ENCODE data around the gene TSNAX. TPM values are rescaled to one million over a fixed set of nuclear protein-coding genes. Genes with fewer than 3 reads are reported as not detected.

The TSNAX gene
- polyA plus RNA-seq (2012; ENCODE audit: low read depth, missing spikeins) = 24.8 TPM

GRCh38 chr1:231528172-231529029 lies at the start of gene TSNAX:
TSS of gene TSNAX (plus strand) at chr1:231528669. CDS start at chr1:231528811, 142 bp downstream.
- TF ChIP-seq POU2F2 (IDR thresholded peaks at IDR 0.05; ENCODE audit: low read depth, low read length) = no peak; the same call in none of the 2 replicates
- TF ChIP-seq TAF1 (IDR thresholded peaks at IDR 0.05; ENCODE audit: low read depth, low read length) = peak; percentile 91
- TF ChIP-seq SPI1 (IDR thresholded peaks at IDR 0.05; ENCODE audit: low read depth, low read length) = no peak
- peak; percentile 91 for TF ChIP-seq POLR2AphosphoS5 (IDR thresholded peaks at IDR 0.05; ENCODE audit: low read depth, low read length)
- TF ChIP-seq PAX5 (IDR thresholded peaks at IDR 0.05; ENCODE audit: insufficient read depth, low read length, severe bottlenecking) = no peak
- TF ChIP-seq POLR2A (IDR thresholded peaks at IDR 0.05; ENCODE audit: low read depth, low read length) = peak; percentile 94
- FAIRE-seq (peak; percentile 97), DNase-seq (ENCODE audit: insufficient read length, low spot score) (peak; percentile 75)

- DNase-seq (ENCODE audit: insufficient read length, low spot score) (no peak), FAIRE-seq (no peak)
- TF ChIP-seq SPI1 (IDR thresholded peaks at IDR 0.05; ENCODE audit: low read depth, low read length) (no peak), POLR2A (IDR thresholded peaks at IDR 0.05; ENCODE audit: low read depth, low read length) (no peak), PAX5 (IDR thresholded peaks at IDR 0.05; ENCODE audit: insufficient read depth, low read length, severe bottlenecking) (no peak), TAF1 (IDR thresholded peaks at IDR 0.05; ENCODE audit: low read depth, low read length) (no peak), POU2F2 (IDR thresholded peaks at IDR 0.05; ENCODE audit: low read depth, low read length) (no peak), POLR2AphosphoS5 (IDR thresholded peaks at IDR 0.05; ENCODE audit: low read depth, low read length) (no peak)
These were observed 49.7 kb upstream of the TSNAX start for GRCh38 chr1:231478811-231479210.

GRCh38 chr1:231480008-231480407 lies 48.5 kb upstream of the TSNAX start:
- DNase-seq (ENCODE audit: insufficient read length, low spot score) (no peak), FAIRE-seq (no peak)
- TF ChIP-seq PAX5 (IDR thresholded peaks at IDR 0.05; ENCODE audit: insufficient read depth, low read length, severe bottlenecking) (no peak), TAF1 (IDR thresholded peaks at IDR 0.05; ENCODE audit: low read depth, low read length) (no peak), POLR2A (IDR thresholded peaks at IDR 0.05; ENCODE audit: low read depth, low read length) (no peak), SPI1 (IDR thresholded peaks at IDR 0.05; ENCODE audit: low read depth, low read length) (no peak), POU2F2 (IDR thresholded peaks at IDR 0.05; ENCODE audit: low read depth, low read length) (no peak), POLR2AphosphoS5 (IDR thresholded peaks at IDR 0.05; ENCODE audit: low read depth, low read length) (no peak)

- no peak for DNase-seq (ENCODE audit: insufficient read length, low spot score)
- peak; percentile 26 for FAIRE-seq
These were observed 47.2 kb upstream of the TSNAX start for GRCh38 chr1:231481289-231481688.

GRCh38 chr1:231485029-231485784 lies 43.3 kb upstream of the TSNAX start:
- DNase-seq (ENCODE audit: insufficient read length, low spot score) = no peak
- TF ChIP-seq POLR2A (IDR thresholded peaks at IDR 0.05; ENCODE audit: low read depth, low read length) (no peak), POU2F2 (IDR thresholded peaks at IDR 0.05; ENCODE audit: low read depth, low read length) (no peak), POLR2AphosphoS5 (IDR thresholded peaks at IDR 0.05; ENCODE audit: low read depth, low read length) (no peak), TAF1 (IDR thresholded peaks at IDR 0.05; ENCODE audit: low read depth, low read length) (no peak), SPI1 (IDR thresholded peaks at IDR 0.05; ENCODE audit: low read depth, low read length) (no peak), PAX5 (IDR thresholded peaks at IDR 0.05; ENCODE audit: insufficient read depth, low read length, severe bottlenecking) (no peak)
- no peak for FAIRE-seq

More at GRCh38 chr1:231481289-231481688, 47.2 kb upstream of the TSNAX start:
- TF ChIP-seq POU2F2 (IDR thresholded peaks at IDR 0.05; ENCODE audit: low read depth, low read length) = no peak
- no peak for TF ChIP-seq POLR2AphosphoS5 (IDR thresholded peaks at IDR 0.05; ENCODE audit: low read depth, low read length)
- TF ChIP-seq TAF1 (IDR thresholded peaks at IDR 0.05; ENCODE audit: low read depth, low read length) = no peak
- TF ChIP-seq PAX5 (IDR thresholded peaks at IDR 0.05; ENCODE audit: insufficient read depth, low read length, severe bottlenecking) = no peak
- TF ChIP-seq SPI1 (IDR thresholded peaks at IDR 0.05; ENCODE audit: low read depth, low read length) = no peak
- TF ChIP-seq POLR2A (IDR thresholded peaks at IDR 0.05; ENCODE audit: low read depth, low read length) = no peak

GRCh38 chr1:231487019-231487418 lies 41.5 kb upstream of the TSNAX start:
- TF ChIP-seq POLR2A (IDR thresholded peaks at IDR 0.05; ENCODE audit: low read depth, low read length) = no peak
- no peak for TF ChIP-seq SPI1 (IDR thresholded peaks at IDR 0.05; ENCODE audit: low read depth, low read length)
- no peak for TF ChIP-seq POLR2AphosphoS5 (IDR thresholded peaks at IDR 0.05; ENCODE audit: low read depth, low read length)
- no peak for TF ChIP-seq PAX5 (IDR thresholded peaks at IDR 0.05; ENCODE audit: insufficient read depth, low read length, severe bottlenecking)
- TF ChIP-seq POU2F2 (IDR thresholded peaks at IDR 0.05; ENCODE audit: low read depth, low read length) = no peak
- TF ChIP-seq TAF1 (IDR thresholded peaks at IDR 0.05; ENCODE audit: low read depth, low read length) = no peak
- no peak for DNase-seq (ENCODE audit: insufficient read length, low spot score)
- FAIRE-seq = peak; percentile 55

- DNase-seq (ENCODE audit: insufficient read length, low spot score) = no peak
- TF ChIP-seq POLR2AphosphoS5 (IDR thresholded peaks at IDR 0.05; ENCODE audit: low read depth, low read length) (no peak), POU2F2 (IDR thresholded peaks at IDR 0.05; ENCODE audit: low read depth, low read length) (no peak), POLR2A (IDR thresholded peaks at IDR 0.05; ENCODE audit: low read depth, low read length) (no peak), PAX5 (IDR thresholded peaks at IDR 0.05; ENCODE audit: insufficient read depth, low read length, severe bottlenecking) (no peak), SPI1 (IDR thresholded peaks at IDR 0.05; ENCODE audit: low read depth, low read length) (no peak), TAF1 (IDR thresholded peaks at IDR 0.05; ENCODE audit: low read depth, low read length) (no peak)
- FAIRE-seq = peak; percentile 16
These were observed 40.6 kb upstream of the TSNAX start for GRCh38 chr1:231487910-231488309.

GRCh38 chr1:231493421-231494185 lies 34.9 kb upstream of the TSNAX start:
- no peak for TF ChIP-seq TAF1 (IDR thresholded peaks at IDR 0.05; ENCODE audit: low read depth, low read length)
- DNase-seq (ENCODE audit: insufficient read length, low spot score) (peak; percentile 2), FAIRE-seq (no peak)

All from GM12891 (cell line).